Glutamatergic neuron (in vitro differentiated cells): ENCODE measurements around the gene GPR150. TPM values are rescaled to one million over a fixed set of nuclear protein-coding genes. Genes with fewer than 3 reads are reported as not detected.

Experiments
- DNase-seq: peaks from one replicate; pipeline ENCODE4 v3.0.0; 2022
- H3K27ac Mint-ChIP-seq: one replicate; pipeline ENCODE4 v1.8.0; 2020; ENCODE audit warnings: mild to moderate bottlenecking, mixed read lengths, inconsistent platforms; ENCODE audit not compliant: unreplicated experiment
- H3K27me3 Mint-ChIP-seq: one replicate; pipeline ENCODE4 v1.8.0; 2020; ENCODE audit warnings: mild to moderate bottlenecking, moderate library complexity, mixed read lengths, inconsistent platforms; ENCODE audit not compliant: unreplicated experiment
- H3K36me3 Mint-ChIP-seq: one replicate; pipeline ENCODE4 v1.8.0; 2020; ENCODE audit warnings: mild to moderate bottlenecking, mixed read lengths, inconsistent platforms; ENCODE audit not compliant: unreplicated experiment
- H3K4me1 Mint-ChIP-seq: one replicate; pipeline ENCODE4 v1.8.0; 2020; ENCODE audit warnings: mild to moderate bottlenecking, low read depth, mixed read lengths, inconsistent platforms; ENCODE audit not compliant: unreplicated experiment
- H3K4me3 Mint-ChIP-seq: one replicate; pipeline ENCODE4 v1.8.0; 2020; ENCODE audit warnings: mild to moderate bottlenecking, mixed read lengths, inconsistent platforms; ENCODE audit not compliant: unreplicated experiment
- H3K9me3 Mint-ChIP-seq: one replicate; pipeline ENCODE4 v1.8.0; 2020; ENCODE audit warnings: mild to moderate bottlenecking, moderate library complexity, mixed read lengths, inconsistent platforms; ENCODE audit not compliant: unreplicated experiment
- CTCF ChIP-seq: fragments of 200-600 bp; sonication (generic); IDR thresholded peaks from one replicate; pipeline ENCODE4 v1.5.0; 2021; ENCODE audit not compliant: partially characterized antibody, unreplicated experiment
- total RNA-seq: library from RNA; stranded (reverse); fragmentation: NEBNext Ultra II Directional; extraction: Animal tissue kit (Norgen Biotek cat#: 25700); gene quantifications from one replicate; pipeline ENCODE4 v1.2.1, GENCODE V29; 2021; ENCODE audit not compliant: unreplicated experiment

GPR150 gene
- total RNA-seq, 1 donor from 2014 or later: not detected

- no peak overlapping the region for H3K4me3 Mint-ChIP-seq
- no peak for TF ChIP-seq CTCF
- no peak for DNase-seq
- H3K27me3 Mint-ChIP-seq: no peaks in the 10 kb centered on the region
- H3K27ac Mint-ChIP-seq: no peak overlapping the region
- H3K36me3 Mint-ChIP-seq: no peaks in the 10 kb centered on the region
- no peaks in the 10 kb centered on the region for H3K9me3 Mint-ChIP-seq
- no peaks in the 10 kb centered on the region for H3K4me1 Mint-ChIP-seq
Observed at GRCh38 chr5:95647886-95648860, 28.3 kb downstream of the GPR150 start.

GRCh38 chr5:95649274-95649673, 29.4 kb downstream of the GPR150 start:
- no peak for DNase-seq
- no peaks in the 10 kb centered on the region for H3K36me3 Mint-ChIP-seq
- no peak for TF ChIP-seq CTCF
- H3K9me3 Mint-ChIP-seq: no peaks in the 10 kb centered on the region
- H3K27me3 Mint-ChIP-seq: no peaks in the 10 kb centered on the region
- no peaks in the 10 kb centered on the region for H3K4me1 Mint-ChIP-seq
- H3K27ac Mint-ChIP-seq: no peak overlapping the region
- no peak overlapping the region for H3K4me3 Mint-ChIP-seq

GRCh38 chr5:95649842-95650620, 30.1 kb downstream of the GPR150 start:
- H3K27ac Mint-ChIP-seq: no peak overlapping the region
- no peaks in the 10 kb centered on the region for H3K27me3 Mint-ChIP-seq
- no peaks in the 10 kb centered on the region for H3K4me1 Mint-ChIP-seq
- no peaks in the 10 kb centered on the region for H3K9me3 Mint-ChIP-seq
- no peak for TF ChIP-seq CTCF
- DNase-seq: no peak
- H3K36me3 Mint-ChIP-seq: no peaks in the 10 kb centered on the region
- no peak overlapping the region for H3K4me3 Mint-ChIP-seq

- no peak for DNase-seq
- TF ChIP-seq CTCF: no peak
- Mint-ChIP-seq H3K4me1 (no peaks in the 10 kb centered on the region), H3K9me3 (no peaks in the 10 kb centered on the region), H3K36me3 (no peaks in the 10 kb centered on the region), H3K27me3 (no peaks in the 10 kb centered on the region), H3K4me3 (no peak overlapping the region), H3K27ac (no peak overlapping the region)
Observed at GRCh38 chr5:95652849-95653248, 33.0 kb downstream of the GPR150 start.
